HG03175 (cell line): ENCODE data around the gene CUX1.
"Not testable (repeated sequence)": the region's sequence is repeated elsewhere in the genome, so short reads cannot be mapped to it uniquely, and the experiment has no call there.

Experiments
- ATAC-seq: cut with Tn5 transposase; IDR thresholded peaks from one replicate; pipeline ENCODE4 v1.9.1; 2021; ENCODE audit warnings: mild to moderate bottlenecking, moderate library complexity; ENCODE audit not compliant: unreplicated experiment

Gene CUX1

GRCh38 chr7:101913247-101913721, 95.9 kb downstream of the CUX1 start:
- ATAC-seq, result no peak

- no peak for ATAC-seq
Observed at GRCh38 chr7:101913851-101914250, 96.4 kb downstream of the CUX1 start.

DNA sequence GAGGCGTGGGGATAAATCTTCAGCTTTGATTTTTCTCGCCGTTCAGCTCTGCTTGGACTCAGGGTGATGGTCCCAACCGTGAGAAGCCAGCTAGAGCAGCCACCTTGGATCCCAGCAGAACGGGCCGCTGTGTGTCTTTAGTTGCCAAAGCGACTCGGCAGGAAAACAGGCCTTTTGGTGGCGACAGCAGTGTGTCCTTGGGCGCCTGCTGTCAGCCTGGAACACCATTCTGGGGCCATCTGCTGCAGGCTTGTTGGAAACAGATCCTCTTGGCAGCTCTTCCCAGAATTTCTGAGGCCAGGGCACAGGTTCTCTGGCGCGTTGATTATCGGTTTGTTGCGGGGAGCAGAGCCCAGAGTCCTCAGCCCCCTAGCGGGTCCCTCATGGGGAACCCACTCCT, 97.6 kb downstream of the CUX1 start:
- no peak for ATAC-seq

DNA sequence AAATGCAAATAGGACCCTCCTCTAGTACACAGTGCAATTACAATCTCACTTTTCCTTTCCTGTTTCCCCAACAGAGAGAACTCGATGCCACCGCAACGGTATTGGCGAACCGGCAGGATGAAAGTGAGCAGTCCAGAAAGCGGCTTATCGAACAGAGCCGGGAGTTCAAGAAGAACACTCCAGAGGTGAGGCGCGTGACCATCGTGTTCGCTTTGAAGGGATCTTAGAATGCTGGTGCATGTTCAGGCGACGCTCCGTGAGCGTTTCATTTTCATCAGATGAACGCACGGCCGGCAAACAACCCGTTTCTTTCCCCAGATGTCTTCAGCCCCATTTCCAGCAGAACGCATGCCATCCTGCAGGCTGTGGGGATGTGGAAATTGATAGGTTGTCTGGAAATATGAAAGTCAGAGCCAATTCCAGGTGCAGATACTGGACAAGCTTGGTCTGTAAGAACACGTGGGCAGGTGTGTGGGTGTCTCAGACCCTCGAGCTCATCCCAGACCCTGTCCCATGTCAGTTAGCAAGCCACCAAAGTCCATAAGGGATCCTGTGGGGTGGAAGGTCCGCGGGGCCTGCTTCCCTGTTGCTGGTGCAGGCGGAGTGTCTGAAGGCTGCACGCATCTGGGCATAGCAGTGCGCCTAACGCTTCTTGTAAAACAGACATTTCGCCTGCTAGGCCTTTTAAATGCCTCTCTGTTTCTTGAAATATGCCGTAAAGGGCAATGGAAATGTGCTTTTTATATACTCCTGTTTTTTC, 98.8 kb downstream of the CUX1 start:
- no peak for ATAC-seq

- ATAC-seq, result no peak
Observed at GRCh38 chr7:101916876-101917275, 99.5 kb downstream of the CUX1 start.

DNA sequence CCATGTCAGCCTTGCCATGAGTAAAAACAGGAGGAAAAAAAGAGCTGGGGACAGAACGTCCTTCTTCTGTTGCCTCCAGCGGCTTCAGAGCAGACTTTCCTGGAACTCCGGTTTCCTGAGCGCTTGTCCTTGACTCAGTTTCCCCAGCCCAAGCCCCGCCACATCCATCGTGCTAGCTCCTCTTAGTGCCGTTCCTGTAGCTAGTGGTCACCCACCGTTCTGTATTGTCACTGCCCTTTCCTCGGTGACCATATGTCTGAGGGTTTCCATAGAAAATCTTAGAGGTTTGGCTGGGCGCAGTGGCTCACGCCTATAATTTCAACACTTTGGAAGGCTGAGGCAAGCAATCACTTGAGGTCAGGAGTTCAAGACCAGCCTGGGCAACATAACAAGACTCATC, 100.1 kb downstream of the CUX1 start:
- ATAC-seq, result no peak

DNA sequence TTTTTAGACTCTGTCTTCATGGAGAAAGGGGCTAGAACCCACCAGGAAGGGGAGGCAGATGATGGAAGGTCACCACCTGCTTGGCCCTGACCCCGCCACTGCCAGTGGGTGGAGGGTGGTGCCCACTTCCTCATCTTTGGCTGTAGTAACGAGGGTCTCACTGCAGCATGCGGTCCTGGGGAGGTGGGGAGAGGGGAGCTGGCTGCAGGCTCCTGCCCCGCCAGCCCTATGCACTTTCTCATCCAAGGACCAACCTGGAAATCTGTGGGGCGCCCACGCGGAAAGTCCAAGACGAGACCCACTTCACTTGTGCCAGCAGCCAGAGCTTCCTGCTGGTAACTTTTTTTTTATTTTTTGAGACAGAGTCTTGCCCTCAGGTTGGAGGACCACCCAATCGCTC, 101.0 kb downstream of the CUX1 start:
- ATAC-seq, result no peak

- ATAC-seq, result no peak
Observed at GRCh38 chr7:101919363-101920115, 102.1 kb downstream of the CUX1 start.

- no peak for ATAC-seq
Observed at GRCh38 chr7:101921061-101921460, 103.6 kb downstream of the CUX1 start.

DNA sequence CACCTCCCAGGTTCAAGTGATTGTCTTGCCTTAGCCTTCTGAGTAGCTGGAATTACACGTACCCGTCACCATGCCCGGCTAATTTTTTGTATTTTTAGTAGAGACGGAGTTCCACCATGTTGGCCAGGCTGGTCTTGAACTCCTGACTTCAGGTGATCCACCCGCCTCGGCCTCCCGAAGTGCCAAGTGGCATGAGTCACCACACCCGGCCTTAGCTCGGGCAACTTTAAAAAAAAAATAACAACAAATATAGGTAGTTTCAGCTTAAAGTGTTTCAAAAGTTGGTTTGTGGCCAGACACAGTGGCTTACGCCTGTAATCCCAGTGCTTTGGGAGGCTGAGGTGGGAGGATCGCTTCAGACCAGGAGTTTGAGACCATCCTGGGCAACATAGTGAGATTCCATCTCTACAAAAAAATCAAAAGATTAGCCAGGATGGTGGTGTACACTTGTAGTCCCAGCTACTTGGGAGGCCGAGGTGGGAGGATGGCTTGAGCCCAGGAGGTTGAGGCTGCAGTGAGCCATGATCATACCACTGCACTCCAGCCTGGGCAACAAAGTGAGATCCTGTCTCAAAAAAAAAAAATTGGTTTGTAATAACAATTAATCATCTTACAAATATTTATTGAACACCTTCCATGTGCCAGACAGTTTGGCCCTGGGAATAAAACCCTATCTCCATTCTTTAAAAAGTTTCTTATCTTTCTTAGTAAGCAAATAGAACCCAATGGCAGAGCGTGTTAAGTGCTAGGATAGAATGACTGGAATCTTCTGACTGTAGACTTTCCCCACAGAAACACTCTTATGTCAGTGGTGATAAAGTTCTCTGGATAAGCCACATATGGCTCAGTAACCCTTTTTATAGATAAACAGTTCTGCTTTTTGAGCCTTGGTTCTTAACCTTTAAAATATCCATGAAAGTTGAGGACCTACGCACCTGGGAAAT, 104.4 kb downstream of the CUX1 start:
- ATAC-seq, result not testable (repeated sequence)

GRCh38 chr7:101922631-101923601, 105.5 kb downstream of the CUX1 start:
- ATAC-seq, result no peak

GRCh38 chr7:101923602-101923985, 106.2 kb downstream of the CUX1 start:
- ATAC-seq, result no peak

- ATAC-seq, result no peak
Observed at GRCh38 chr7:101924171-101924570, 106.7 kb downstream of the CUX1 start.

GRCh38 chr7:101926265-101926664, 108.8 kb downstream of the CUX1 start:
- ATAC-seq, result no peak

DNA sequence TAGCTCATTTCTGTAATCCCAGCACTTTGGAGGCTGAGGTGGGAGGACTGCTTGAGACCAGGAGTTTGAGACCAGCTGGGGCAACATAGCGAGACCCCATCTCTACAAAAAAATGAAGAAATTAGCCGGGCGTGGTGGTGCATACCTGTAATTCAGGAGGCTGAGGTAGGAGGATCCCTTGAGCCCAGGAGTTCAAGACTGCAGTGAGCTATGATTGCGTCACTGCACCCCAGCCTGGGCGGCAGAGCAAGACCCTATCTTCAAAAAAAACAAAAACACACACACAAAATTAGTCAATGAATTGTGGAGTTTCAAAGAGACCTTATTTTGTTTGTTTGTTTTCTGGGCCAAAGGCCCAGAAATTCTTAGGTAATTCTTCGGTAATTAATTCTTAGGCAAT, 110.0 kb downstream of the CUX1 start:
- no peak for ATAC-seq

DNA sequence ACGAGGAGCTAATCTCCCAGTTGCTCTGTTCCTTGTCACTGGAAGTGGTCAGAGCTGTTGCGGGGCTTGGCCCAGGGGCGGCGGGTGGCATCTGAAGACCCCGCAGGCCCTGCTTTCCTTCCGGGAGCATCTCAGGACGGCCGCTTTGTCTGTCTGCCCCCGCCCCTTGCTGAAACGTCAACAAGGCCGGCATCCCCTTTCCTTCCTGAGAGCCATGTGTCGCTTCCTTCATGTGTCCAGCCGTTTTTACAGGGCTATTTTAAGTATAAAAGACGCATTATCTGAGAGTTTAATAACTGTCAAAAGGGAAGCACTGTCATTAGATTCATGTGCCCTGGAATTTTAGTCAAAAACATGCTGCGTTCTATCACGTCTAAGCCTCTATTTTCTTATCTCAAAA, 110.4 kb downstream of the CUX1 start:
- no peak for ATAC-seq

- no peak for ATAC-seq
Observed at GRCh38 chr7:101929256-101929655, 111.8 kb downstream of the CUX1 start.

GRCh38 chr7:101929911-101930310, 112.5 kb downstream of the CUX1 start:
- not testable (repeated sequence) for ATAC-seq

- ATAC-seq, result no peak
Observed at GRCh38 chr7:101932083-101932482, 114.7 kb downstream of the CUX1 start.

DNA sequence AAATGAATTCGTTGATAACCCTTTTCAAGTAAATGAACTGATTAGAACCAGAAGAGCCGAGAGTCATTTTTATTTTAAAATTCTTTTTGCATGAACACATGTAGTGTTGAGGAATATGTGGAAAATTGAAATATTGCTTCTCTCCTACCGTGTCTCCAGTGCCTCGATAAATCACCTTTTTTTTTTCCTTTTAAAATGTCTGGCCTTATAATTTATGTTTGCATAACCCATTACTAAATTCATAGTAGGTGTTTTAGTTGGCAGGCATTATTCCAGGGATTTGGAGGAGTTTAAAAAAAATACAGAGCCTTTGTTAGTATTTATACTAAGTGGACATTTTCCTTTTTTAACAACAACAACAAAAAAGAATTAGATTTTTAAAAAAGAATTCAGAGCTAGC, 115.6 kb downstream of the CUX1 start:
- ATAC-seq, result no peak
